Thyroid gland (tissue), 4 donors: Measurements from ENCODE around the gene DENND1C.

Source experiments
- CTCF ChIP-seq, 6 experiments: fragments of 200-600 bp in 3 of 6; fragments of 450-650 bp in 3 of 6; sonication (generic) in 3 of 6; IDR thresholded peaks; one replicate each; pipeline ENCODE4 v1.5.1; 2016 to 2019; ENCODE audit warnings: antibody characterized with exemption in 6 of 6, mild to moderate bottlenecking in 2 of 6, inconsistent platforms in 1 of 6, moderate library complexity in 1 of 6
- POLR2A ChIP-seq, 2 donors: fragments of 450-650 bp; IDR thresholded peaks; one replicate each; pipeline ENCODE4 v1.6.1; 2017; ENCODE audit warnings: antibody characterized with exemption in 2 of 2, mild to moderate bottlenecking in 2 of 2, moderate library complexity in 1 of 2

GRCh38 chr19:6521718-6522646, 40.4 kb upstream of the DENND1C start:
- TF ChIP-seq CTCF (IDR thresholded peaks at IDR 0.05) (no peak), POLR2A (IDR thresholded peaks at IDR 0.05) (no peak)
